SK-N-SH (cell line): Measurements from ENCODE around the gene CNGA3. TPM values are rescaled to one million over a fixed set of nuclear protein-coding genes. Genes with fewer than 3 reads are reported as not detected.

ENCODE experiments used
- CTCF ChIA-PET: fragments of 300-600, 350-600 bp; formaldehyde crosslinking; extraction: SDS; loops from one replicate; lab custom pipeline; 2021; lab: Yijun Ruan, JAX
- POLR2A ChIA-PET: fragments of 350-600 bp; sonication (Branson Sonifier 250); formaldehyde crosslinking; extraction: SDS; loops from one replicate; lab custom pipeline; 2020; ENCODE audit warnings: antibody characterized with exemption, inconsistent platforms; lab: Yijun Ruan, JAX
- DNase-seq: peaks from one replicate; pipeline ENCODE4 v3.0.0; 2012
- H2AFZ ChIP-seq: fragments of 200-600 bp; sonication (generic); 2 replicates; pipeline ENCODE4 v1.8.1; 2016; ENCODE audit warnings: antibody characterized with exemption, mild to moderate bottlenecking, low read depth
- H3F3A ChIP-seq: fragments of 200-600 bp; sonication (generic); replicated peaks from 2 replicates; pipeline ENCODE3; 2016; ENCODE audit warnings: antibody characterized with exemption, mild to moderate bottlenecking; ENCODE audit not compliant: insufficient read depth
- H3K27ac ChIP-seq, 2 experiments: fragments of 200-500 bp in 1 of 2; fragments of 200-600 bp in 1 of 2; sonication (Bioruptor generic) in 1 of 2; sonication (generic), shearing (Covaris generic) in 1 of 2; 2 replicates each; pipeline versions ENCODE4 v1.5.1 to v1.6.1; 2014 to 2016; ENCODE audit warnings: low read depth in 2 of 2, inconsistent platforms in 1 of 2, low read length in 1 of 2, mild to moderate bottlenecking in 1 of 2, mixed read lengths in 1 of 2
- H3K27me3 ChIP-seq: fragments of 200-600 bp; sonication (generic), shearing (Covaris generic); 2 replicates; pipeline ENCODE4 v1.6.1; 2016; ENCODE audit warnings: mixed run types; ENCODE audit not compliant: insufficient read depth
- H3K36me3 ChIP-seq, 2 experiments: fragments of 200-500 bp in 1 of 2; fragments of 200-600 bp in 1 of 2; sonication (Bioruptor generic) in 1 of 2; sonication (generic) in 1 of 2; replicated peaks in 1 of 2; 2 replicates each; pipeline versions ENCODE3 to v1.5.1; 2014 to 2016; ENCODE audit warnings: low read length in 1 of 2, mild to moderate bottlenecking in 1 of 2; ENCODE audit not compliant: insufficient read depth in 2 of 2, control insufficient read depth in 1 of 2
- H3K4me1 ChIP-seq, 2 experiments: fragments of 200-500 bp in 1 of 2; fragments of 200-600 bp in 1 of 2; sonication (Bioruptor generic) in 1 of 2; sonication (generic), shearing (Covaris generic) in 1 of 2; 2 replicates each; pipeline versions ENCODE4 v1.5.1 to v1.6.1; 2014 to 2016; ENCODE audit warnings: low read depth in 1 of 2, low read length in 1 of 2, mixed run types in 1 of 2; ENCODE audit not compliant: insufficient read depth in 2 of 2, control insufficient read depth in 1 of 2
- H3K4me2 ChIP-seq: fragments of 200-600 bp; sonication (generic), shearing (Covaris generic); 2 replicates; pipeline ENCODE4 v1.6.1; 2017; ENCODE audit warnings: mixed run types
- H3K4me3 ChIP-seq, 2 experiments: fragments of 200-500 bp in 1 of 2; fragments of 200-600 bp in 1 of 2; sonication (Bioruptor generic) in 1 of 2; sonication (generic), shearing (Covaris generic) in 1 of 2; 2 replicates each; pipeline versions ENCODE4 v1.5.1 to v1.8.1; 2014 to 2016; ENCODE audit warnings: low read depth in 2 of 2, inconsistent platforms in 1 of 2, low read length in 1 of 2, mild to moderate bottlenecking in 1 of 2, mixed read lengths in 1 of 2, moderate library complexity in 1 of 2
- H3K79me2 ChIP-seq: fragments of 200-600 bp; sonication (generic); 2 replicates; pipeline ENCODE4 v1.8.1; 2017; ENCODE audit warnings: mild to moderate bottlenecking; ENCODE audit not compliant: insufficient read depth
- H3K9ac ChIP-seq: fragments of 200-600 bp; sonication (generic); 2 replicates; pipeline ENCODE4 v1.6.1; 2017; ENCODE audit warnings: mixed run types
- H3K9me2 ChIP-seq: fragments of 200-600 bp; sonication (generic); 2 replicates; pipeline ENCODE4 v1.6.1; 2017; ENCODE audit warnings: mixed run types
- H3K9me3 ChIP-seq: fragments of 200-600 bp; sonication (generic); 2 replicates; pipeline ENCODE4 v1.6.1; 2017; ENCODE audit warnings: mixed run types, mild to moderate bottlenecking, moderate library complexity
- H4K20me1 ChIP-seq: fragments of 200-600 bp; sonication (generic); 2 replicates; pipeline ENCODE4 v1.6.1; 2017; ENCODE audit warnings: mild to moderate bottlenecking, mixed run types; ENCODE audit not compliant: insufficient read depth
- FOSL2 ChIP-seq: IDR thresholded peaks from 2 replicates; pipeline ENCODE4 v1.4.0; 2012; ENCODE audit warnings: low read depth, mild to moderate bottlenecking, moderate library complexity, borderline replicate concordance
- GABPA ChIP-seq: IDR thresholded peaks from 2 replicates; pipeline ENCODE4 v1.4.0; 2012; ENCODE audit warnings: low read depth, mild to moderate bottlenecking
- JUND ChIP-seq: IDR thresholded peaks from 2 replicates; pipeline ENCODE4 v1.4.0; 2012
- SMC3 ChIP-seq: IDR thresholded peaks from 2 replicates; pipeline ENCODE4 v1.6.1; 2012; ENCODE audit warnings: low read depth, low read length, improper control_type of control experiment
- WGBS: methylation state at CpG from one replicate; pipeline ENCODE4 v1.1.6; 2017; ENCODE audit warnings: low lambda C conversion rate; 5-methylcytosine and 5-hydroxymethylcytosine counted together
- polyA plus RNA-seq, 3 experiments: library from polyadenylated mRNA; depleted of rRNA; stranded (reverse); fragments of >200 nt; gene quantifications; 2 replicates each; pipeline ENCODE4 v1.2.3, GENCODE V29; 2012
- TF ChIP-seq, protein P1 (sequence below): fragments of 150-350 bp; IDR thresholded peaks from 2 replicates; pipeline ENCODE4 v1.6.1; 2017; ENCODE audit warnings: antibody characterized with exemption, low read length, low read depth, borderline replicate concordance
- TF ChIP-seq, protein P2 (sequence below): IDR thresholded peaks from 2 replicates; pipeline ENCODE4; 2012
- TF ChIP-seq, protein P3 (sequence below): IDR thresholded peaks from 2 replicates; pipeline ENCODE4 v1.6.1; 2012; ENCODE audit warnings: mild to moderate bottlenecking, low read depth, low read length, moderate library complexity
- TF ChIP-seq, protein P4 (sequence below): IDR thresholded peaks from 2 replicates; pipeline ENCODE4 v1.4.0; 2012; ENCODE audit warnings: low read depth, borderline replicate concordance
- TF ChIP-seq, protein P5 (sequence below): IDR thresholded peaks from 2 replicates; pipeline ENCODE4 v1.4.0; 2012; ENCODE audit warnings: low read depth

The CNGA3 gene
- polyA plus RNA-seq (2012; rRNA removed), result not detected in 2 replicates
- not detected in 2 replicates for polyA plus RNA-seq (2012; cell fraction: cytosol; rRNA removed)
- polyA plus RNA-seq (2012; cell fraction: nucleus; rRNA removed), result not detected in 2 replicates

DNA sequence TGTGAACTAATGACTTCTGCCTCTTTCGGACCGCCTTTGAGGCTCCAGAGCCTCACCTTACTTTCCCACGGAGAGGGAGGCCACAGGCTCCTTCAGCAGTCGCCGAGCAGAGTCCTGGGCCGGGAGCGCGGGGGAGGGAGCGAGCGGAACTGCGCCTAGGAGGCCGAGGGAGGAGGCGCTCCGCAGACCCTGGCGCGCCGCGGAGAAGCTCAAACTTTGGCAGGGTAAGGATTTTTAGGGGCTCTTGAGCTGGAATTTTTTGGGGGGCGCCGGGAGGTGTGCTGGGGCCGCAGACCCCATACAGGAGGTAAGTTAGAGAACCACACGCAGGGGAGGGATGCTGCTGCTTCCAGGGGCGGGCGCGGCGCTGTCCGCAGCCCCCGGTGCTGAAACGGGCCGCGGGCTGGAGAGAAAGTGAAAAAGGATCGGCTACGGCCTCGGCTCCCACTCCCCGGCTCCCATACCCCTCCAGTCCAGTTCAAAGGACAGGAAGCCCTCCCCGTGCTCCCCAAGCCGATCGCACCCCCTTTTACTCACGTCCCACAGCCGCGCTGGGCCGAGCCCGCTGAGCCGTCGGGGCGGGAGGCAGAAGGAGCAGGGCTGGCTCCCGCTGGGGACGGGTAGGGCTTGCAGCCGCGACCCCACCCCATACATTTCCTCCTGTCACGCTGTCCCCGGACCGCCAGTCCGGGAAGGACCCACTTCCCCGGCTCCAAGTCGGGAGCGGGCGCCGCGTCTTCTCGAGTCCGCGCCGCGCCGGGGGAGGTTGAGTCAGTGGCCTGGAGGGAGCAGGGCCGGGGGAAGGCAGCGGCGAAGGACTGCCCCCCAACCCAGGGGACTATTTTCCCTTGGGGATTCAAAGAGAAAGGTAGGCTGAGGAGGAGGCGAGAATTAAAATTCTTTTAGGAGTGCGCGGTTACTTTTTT, at the start of gene CNGA3:
Gene CNGA3 (plus strand): TSS at position 146 of the 926 bp plus-strand sequence. CDS start 23,520 bp downstream, outside the sequence.
- no peaks in the 10 kb centered on the region for H3K36me3 ChIP-seq
- TF ChIP-seq, protein P1, sequence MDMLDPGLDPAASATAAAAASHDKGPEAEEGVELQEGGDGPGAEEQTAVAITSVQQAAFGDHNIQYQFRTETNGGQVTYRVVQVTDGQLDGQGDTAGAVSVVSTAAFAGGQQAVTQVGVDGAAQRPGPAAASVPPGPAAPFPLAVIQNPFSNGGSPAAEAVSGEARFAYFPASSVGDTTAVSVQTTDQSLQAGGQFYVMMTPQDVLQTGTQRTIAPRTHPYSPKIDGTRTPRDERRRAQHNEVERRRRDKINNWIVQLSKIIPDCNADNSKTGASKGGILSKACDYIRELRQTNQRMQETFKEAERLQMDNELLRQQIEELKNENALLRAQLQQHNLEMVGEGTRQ, result no peak
- TF ChIP-seq GABPA (no peak), SMC3 (no peak), JUND (no peak), FOSL2 (no peak)
- TF ChIP-seq, protein P2, sequence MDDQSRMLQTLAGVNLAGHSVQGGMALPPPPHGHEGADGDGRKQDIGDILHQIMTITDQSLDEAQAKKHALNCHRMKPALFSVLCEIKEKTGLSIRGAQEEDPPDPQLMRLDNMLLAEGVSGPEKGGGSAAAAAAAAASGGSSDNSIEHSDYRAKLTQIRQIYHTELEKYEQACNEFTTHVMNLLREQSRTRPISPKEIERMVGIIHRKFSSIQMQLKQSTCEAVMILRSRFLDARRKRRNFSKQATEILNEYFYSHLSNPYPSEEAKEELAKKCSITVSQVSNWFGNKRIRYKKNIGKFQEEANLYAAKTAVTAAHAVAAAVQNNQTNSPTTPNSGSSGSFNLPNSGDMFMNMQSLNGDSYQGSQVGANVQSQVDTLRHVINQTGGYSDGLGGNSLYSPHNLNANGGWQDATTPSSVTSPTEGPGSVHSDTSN, result no peak
- TF ChIP-seq, protein P3, sequence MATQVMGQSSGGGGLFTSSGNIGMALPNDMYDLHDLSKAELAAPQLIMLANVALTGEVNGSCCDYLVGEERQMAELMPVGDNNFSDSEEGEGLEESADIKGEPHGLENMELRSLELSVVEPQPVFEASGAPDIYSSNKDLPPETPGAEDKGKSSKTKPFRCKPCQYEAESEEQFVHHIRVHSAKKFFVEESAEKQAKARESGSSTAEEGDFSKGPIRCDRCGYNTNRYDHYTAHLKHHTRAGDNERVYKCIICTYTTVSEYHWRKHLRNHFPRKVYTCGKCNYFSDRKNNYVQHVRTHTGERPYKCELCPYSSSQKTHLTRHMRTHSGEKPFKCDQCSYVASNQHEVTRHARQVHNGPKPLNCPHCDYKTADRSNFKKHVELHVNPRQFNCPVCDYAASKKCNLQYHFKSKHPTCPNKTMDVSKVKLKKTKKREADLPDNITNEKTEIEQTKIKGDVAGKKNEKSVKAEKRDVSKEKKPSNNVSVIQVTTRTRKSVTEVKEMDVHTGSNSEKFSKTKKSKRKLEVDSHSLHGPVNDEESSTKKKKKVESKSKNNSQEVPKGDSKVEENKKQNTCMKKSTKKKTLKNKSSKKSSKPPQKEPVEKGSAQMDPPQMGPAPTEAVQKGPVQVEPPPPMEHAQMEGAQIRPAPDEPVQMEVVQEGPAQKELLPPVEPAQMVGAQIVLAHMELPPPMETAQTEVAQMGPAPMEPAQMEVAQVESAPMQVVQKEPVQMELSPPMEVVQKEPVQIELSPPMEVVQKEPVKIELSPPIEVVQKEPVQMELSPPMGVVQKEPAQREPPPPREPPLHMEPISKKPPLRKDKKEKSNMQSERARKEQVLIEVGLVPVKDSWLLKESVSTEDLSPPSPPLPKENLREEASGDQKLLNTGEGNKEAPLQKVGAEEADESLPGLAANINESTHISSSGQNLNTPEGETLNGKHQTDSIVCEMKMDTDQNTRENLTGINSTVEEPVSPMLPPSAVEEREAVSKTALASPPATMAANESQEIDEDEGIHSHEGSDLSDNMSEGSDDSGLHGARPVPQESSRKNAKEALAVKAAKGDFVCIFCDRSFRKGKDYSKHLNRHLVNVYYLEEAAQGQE, result peak; percentile 97
- TF ChIP-seq, protein P4, sequence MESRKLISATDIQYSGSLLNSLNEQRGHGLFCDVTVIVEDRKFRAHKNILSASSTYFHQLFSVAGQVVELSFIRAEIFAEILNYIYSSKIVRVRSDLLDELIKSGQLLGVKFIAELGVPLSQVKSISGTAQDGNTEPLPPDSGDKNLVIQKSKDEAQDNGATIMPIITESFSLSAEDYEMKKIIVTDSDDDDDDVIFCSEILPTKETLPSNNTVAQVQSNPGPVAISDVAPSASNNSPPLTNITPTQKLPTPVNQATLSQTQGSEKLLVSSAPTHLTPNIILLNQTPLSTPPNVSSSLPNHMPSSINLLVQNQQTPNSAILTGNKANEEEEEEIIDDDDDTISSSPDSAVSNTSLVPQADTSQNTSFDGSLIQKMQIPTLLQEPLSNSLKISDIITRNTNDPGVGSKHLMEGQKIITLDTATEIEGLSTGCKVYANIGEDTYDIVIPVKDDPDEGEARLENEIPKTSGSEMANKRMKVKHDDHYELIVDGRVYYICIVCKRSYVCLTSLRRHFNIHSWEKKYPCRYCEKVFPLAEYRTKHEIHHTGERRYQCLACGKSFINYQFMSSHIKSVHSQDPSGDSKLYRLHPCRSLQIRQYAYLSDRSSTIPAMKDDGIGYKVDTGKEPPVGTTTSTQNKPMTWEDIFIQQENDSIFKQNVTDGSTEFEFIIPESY, result no peak
- TF ChIP-seq, protein P5, sequence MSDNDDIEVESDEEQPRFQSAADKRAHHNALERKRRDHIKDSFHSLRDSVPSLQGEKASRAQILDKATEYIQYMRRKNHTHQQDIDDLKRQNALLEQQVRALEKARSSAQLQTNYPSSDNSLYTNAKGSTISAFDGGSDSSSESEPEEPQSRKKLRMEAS, result no peak
- H4K20me1 ChIP-seq, result no peaks in the 10 kb centered on the region
- ChIA-PET CTCF (interaction anchor here (1.0 to 1.2 kb wide), 2 partner anchors 38 to 77 kb away, joined by 3 read pairs; no protein-coding TSS in a partner anchor), POLR2A (no interaction called here)
- H3K4me3 ChIP-seq, result peak within 1 kb of the TSS; percentile 22 to 49; a peak in 3 of 4 replicates
- peaks cover 42% of the 10 kb centered on the region; the same call in 1 of the 2 replicates for H3K27me3 ChIP-seq
- H3K9me2 ChIP-seq, result no peaks in the 10 kb centered on the region
- H3K9me3 ChIP-seq, result no peaks in the 10 kb centered on the region
- no peaks in the 10 kb centered on the region for H3F3A ChIP-seq
- peak; percentile 54 for DNase-seq
- H3K79me2 ChIP-seq, result no peaks in the 10 kb centered on the region
- H2AFZ ChIP-seq, result no peak within 1 kb of the TSS
- H3K4me2 ChIP-seq, result peak within 1 kb of the TSS; percentile 79
- peaks cover 0 to 2% of the 10 kb centered on the region in 2 experiments; a peak in 1 of 4 replicates for H3K4me1 ChIP-seq
- H3K9ac ChIP-seq, result no peak within 1 kb of the TSS
- H3K27ac ChIP-seq, result no peak within 1 kb of the TSS
- 20% methylated on average over 49 of the region's 72 CpGs for WGBS
